Activated naive CD8-positive, alpha-beta T cell treated with anti-CD3 and anti-CD28 coated beads, Interleukin-2, amount 10 ng/mL, durations not matched to agents 7 days and 5 days (primary cell): ENCODE data around the gene PTPRC. TPM values are rescaled to one million over a fixed set of nuclear protein-coding genes. Genes with fewer than 3 reads are reported as not detected.
"Not testable (repeated sequence)": the region's sequence is repeated elsewhere in the genome, so short reads cannot be mapped to it uniquely, and the experiment has no call there.

Source experiments
- ATAC-seq: fragments of 150-1000 bp; cut with Tn5 transposase; one replicate; pipeline ENCODE4 v1.10.0; 2021; ENCODE audit warnings: low read depth, moderate library complexity
- POLR2A ChIA-PET: fragments of 350-600 bp; sonication (Branson Sonifier 250); formaldehyde crosslinking; loops from one replicate; lab custom pipeline; 2021; ENCODE audit warnings: antibody characterized with exemption; lab: Charles Lee
- DNase-seq: peaks from one replicate; pipeline ENCODE4 v3.0.0; 2021
- H3K27ac Mint-ChIP-seq: one replicate; pipeline ENCODE4 v1.8.0; 2022; ENCODE audit warnings: mild to moderate bottlenecking, mixed read lengths
- H3K27me3 Mint-ChIP-seq: one replicate; pipeline ENCODE4 v1.8.0; 2022; ENCODE audit warnings: mild to moderate bottlenecking, moderate library complexity, mixed read lengths
- H3K36me3 Mint-ChIP-seq: one replicate; pipeline ENCODE4 v1.8.0; 2021; ENCODE audit warnings: mild to moderate bottlenecking, mixed read lengths
- H3K4me1 Mint-ChIP-seq: one replicate; pipeline ENCODE4 v1.8.0; 2021; ENCODE audit warnings: mixed read lengths
- H3K4me3 Mint-ChIP-seq: one replicate; pipeline ENCODE4 v1.8.0; 2022; ENCODE audit warnings: mild to moderate bottlenecking, moderate library complexity, mixed read lengths
- H3K9me3 Mint-ChIP-seq: one replicate; pipeline ENCODE4 v1.8.0; 2021; ENCODE audit warnings: mixed read lengths
- total RNA-seq, 2 experiments: library from RNA; stranded (reverse); gene quantifications; one replicate each; pipeline ENCODE4 v1.2.3, GENCODE V29; 2021

PTPRC gene
- total RNA-seq, result 100 to 1,000 TPM; 828 to 854 TPM

GRCh38 chr1:198638894-198639635 lies at the start of gene PTPRC:
PTPRC (plus strand) TSS chr1:198639040; CDS start chr1:198639269, 229 bp downstream.
- peaks cover 33% of the 10 kb centered on the region for H3K36me3 Mint-ChIP-seq
- H3K9me3 Mint-ChIP-seq, result no peaks in the 10 kb centered on the region
- peaks cover 48% of the 10 kb centered on the region for H3K4me1 Mint-ChIP-seq
- peak within 1 kb of the TSS; percentile 98 for H3K4me3 Mint-ChIP-seq
- POLR2A ChIA-PET, result interaction anchor here (0.9 to 8.2 kb wide), 14 partner anchors 11 to 297 kb away, joined by 3 to 145 read pairs (median 12); no protein-coding TSS in a partner anchor
- ATAC-seq (peak; percentile 67), DNase-seq (no peak)
- no peaks in the 10 kb centered on the region for H3K27me3 Mint-ChIP-seq
- H3K27ac Mint-ChIP-seq, result peak within 1 kb of the TSS; percentile 94

GRCh38 chr1:198590454-198590853 lies 48.4 kb upstream of the PTPRC start:
- POLR2A ChIA-PET, result no interaction called here
- peaks cover 42% of the 10 kb centered on the region for H3K36me3 Mint-ChIP-seq
- no peak overlapping the region for H3K27ac Mint-ChIP-seq
- DNase-seq, result no peak
- peaks cover 30% of the 10 kb centered on the region for H3K9me3 Mint-ChIP-seq
- H3K27me3 Mint-ChIP-seq, result no peaks in the 10 kb centered on the region
- H3K4me3 Mint-ChIP-seq, result no peak overlapping the region
- no peak for ATAC-seq
- peaks cover 11% of the 10 kb centered on the region for H3K4me1 Mint-ChIP-seq

- Mint-ChIP-seq H3K27ac (no peak overlapping the region), H3K4me3 (no peak overlapping the region), H3K36me3 (peaks cover 41% of the 10 kb centered on the region), H3K9me3 (peaks cover 12% of the 10 kb centered on the region), H3K4me1 (peaks cover 43% of the 10 kb centered on the region), H3K27me3 (no peaks in the 10 kb centered on the region)
- ATAC-seq (no peak), DNase-seq (no peak)
- POLR2A ChIA-PET, result interaction anchor here (1.3 kb wide), 1 partner anchor 31 kb away, joined by 3 read pairs; no protein-coding TSS in a partner anchor
These were observed 43.1 kb upstream of the PTPRC start for GRCh38 chr1:198595765-198596164.

GRCh38 chr1:198597690-198598430 lies 41.0 kb upstream of the PTPRC start:
- Mint-ChIP-seq H3K9me3 (peaks cover 15% of the 10 kb centered on the region), H3K4me1 (peaks cover 56% of the 10 kb centered on the region), H3K27me3 (no peaks in the 10 kb centered on the region), H3K27ac (peak overlapping the region; percentile 77), H3K4me3 (peak overlapping the region; percentile 68), H3K36me3 (peaks cover 49% of the 10 kb centered on the region)
- ATAC-seq (peak; percentile 43), DNase-seq (no peak)
- POLR2A ChIA-PET, result interaction anchor here (0.8 to 1.6 kb wide), 2 partner anchors 11 to 81 kb away, joined by 4 read pairs; no protein-coding TSS in a partner anchor

- H3K4me3 Mint-ChIP-seq, result no peak overlapping the region
- POLR2A ChIA-PET, result interaction anchor here (0.8 to 1.6 kb wide), 3 partner anchors 10 to 43 kb away, joined by 3 to 4 read pairs (median 4); no protein-coding TSS in a partner anchor
- peaks cover 49% of the 10 kb centered on the region for H3K36me3 Mint-ChIP-seq
- peaks cover 14% of the 10 kb centered on the region for H3K9me3 Mint-ChIP-seq
- peak overlapping the region; percentile 76 for H3K27ac Mint-ChIP-seq
- H3K27me3 Mint-ChIP-seq, result no peaks in the 10 kb centered on the region
- peaks cover 57% of the 10 kb centered on the region for H3K4me1 Mint-ChIP-seq
- ATAC-seq (peak; percentile 68), DNase-seq (no peak)
These were observed 40.0 kb upstream of the PTPRC start for GRCh38 chr1:198598796-198599321.

- Mint-ChIP-seq H3K27me3 (no peaks in the 10 kb centered on the region), H3K9me3 (peaks cover 11% of the 10 kb centered on the region), H3K36me3 (peaks cover 45% of the 10 kb centered on the region), H3K4me3 (no peak overlapping the region), H3K4me1 (peaks cover 62% of the 10 kb centered on the region), H3K27ac (peak overlapping the region; percentile 76)
- DNase-seq, result no peak
- ATAC-seq, result no peak
- POLR2A ChIA-PET, result interaction anchor here (1.4 kb wide), 1 partner anchor 11 kb away, joined by 4 read pairs; no protein-coding TSS in a partner anchor
These were observed 39.1 kb upstream of the PTPRC start for GRCh38 chr1:198599749-198600148.

GRCh38 chr1:198600906-198601305 lies 37.9 kb upstream of the PTPRC start:
- H3K36me3 Mint-ChIP-seq, result peaks cover 36% of the 10 kb centered on the region
- H3K4me3 Mint-ChIP-seq, result no peak overlapping the region
- DNase-seq (no peak), ATAC-seq (no peak)
- POLR2A ChIA-PET, result interaction anchor here (0.7 kb wide), 1 partner anchor 499 kb away, joined by 4 read pairs; no protein-coding TSS in a partner anchor
- no peak overlapping the region for H3K27ac Mint-ChIP-seq
- peaks cover 11% of the 10 kb centered on the region for H3K9me3 Mint-ChIP-seq
- H3K4me1 Mint-ChIP-seq, result peaks cover 59% of the 10 kb centered on the region
- H3K27me3 Mint-ChIP-seq, result no peaks in the 10 kb centered on the region

GRCh38 chr1:198601310-198601709 lies 37.5 kb upstream of the PTPRC start:
- not testable (repeated sequence) for H3K4me3 Mint-ChIP-seq, ATAC-seq
- H3K9me3 Mint-ChIP-seq, result peaks cover 11% of the 10 kb centered on the region

GRCh38 chr1:198601936-198602889 lies 36.6 kb upstream of the PTPRC start:
- peak overlapping the region; percentile 33 for H3K4me3 Mint-ChIP-seq
- H3K27ac Mint-ChIP-seq, result peak overlapping the region; percentile 75
- H3K27me3 Mint-ChIP-seq, result no peaks in the 10 kb centered on the region
- H3K9me3 Mint-ChIP-seq, result peaks cover 11% of the 10 kb centered on the region
- peaks cover 61% of the 10 kb centered on the region for H3K4me1 Mint-ChIP-seq
- DNase-seq (no peak), ATAC-seq (no peak)
- POLR2A ChIA-PET, result no interaction called here
- peaks cover 30% of the 10 kb centered on the region for H3K36me3 Mint-ChIP-seq

More at GRCh38 chr1:198601310-198601709, 37.5 kb upstream of the PTPRC start:
- Mint-ChIP-seq H3K4me1 (peaks cover 62% of the 10 kb centered on the region), H3K36me3 (peaks cover 33% of the 10 kb centered on the region)
- H3K27me3 Mint-ChIP-seq, DNase-seq, H3K27ac Mint-ChIP-seq, POLR2A ChIA-PET: not testable (repeated sequence)

- no peak overlapping the region for H3K27ac Mint-ChIP-seq
- H3K9me3 Mint-ChIP-seq, result peaks cover 11% of the 10 kb centered on the region
- ATAC-seq (no peak), DNase-seq (no peak)
- no peaks in the 10 kb centered on the region for H3K27me3 Mint-ChIP-seq
- H3K36me3 Mint-ChIP-seq, result peaks cover 28% of the 10 kb centered on the region
- H3K4me3 Mint-ChIP-seq, result no peak overlapping the region
- peaks cover 49% of the 10 kb centered on the region for H3K4me1 Mint-ChIP-seq
- POLR2A ChIA-PET, result interaction anchor here (2.0 kb wide), 1 partner anchor 82 kb away, joined by 8 read pairs; no protein-coding TSS in a partner anchor
These were observed 33.9 kb upstream of the PTPRC start for GRCh38 chr1:198604975-198605374.

GRCh38 chr1:198605406-198605805 lies 33.4 kb upstream of the PTPRC start:
- Mint-ChIP-seq H3K4me1 (peaks cover 46% of the 10 kb centered on the region), H3K36me3 (peaks cover 23% of the 10 kb centered on the region), H3K27ac (peak overlapping the region; percentile 37), H3K27me3 (no peaks in the 10 kb centered on the region), H3K4me3 (no peak overlapping the region), H3K9me3 (peaks cover 8% of the 10 kb centered on the region)
- POLR2A ChIA-PET, result interaction anchor here (2.0 to 2.2 kb wide), 2 partner anchors 49 to 83 kb away, joined by 8 read pairs; no protein-coding TSS in a partner anchor
- ATAC-seq (no peak), DNase-seq (no peak)

- Mint-ChIP-seq H3K4me1 (peaks cover 46% of the 10 kb centered on the region), H3K9me3 (peaks cover 8% of the 10 kb centered on the region), H3K27me3 (no peaks in the 10 kb centered on the region), H3K36me3 (peaks cover 17% of the 10 kb centered on the region), H3K27ac (no peak overlapping the region), H3K4me3 (peak overlapping the region; percentile 18)
- DNase-seq (no peak), ATAC-seq (no peak)
- POLR2A ChIA-PET, result interaction anchor here (1.1 to 2.2 kb wide), 3 partner anchors 44 to 83 kb away, joined by 3 to 8 read pairs (median 8); no protein-coding TSS in a partner anchor
These were observed 32.8 kb upstream of the PTPRC start for GRCh38 chr1:198606020-198606438.
